Measurements from ENCODE around the gene AMOTL1. TPM values are rescaled to one million over a fixed set of nuclear protein-coding genes. Genes with fewer than 3 reads are reported as not detected.
A peak's percentile ranks its signal among the peaks of the same experiment; 100 is the strongest.
"Not testable (repeated sequence)": the region's sequence is repeated elsewhere in the genome, so short reads cannot be mapped to it uniquely, and the experiment has no call there.

AMOTL1 gene
- total RNA-seq, 1 donor from 2014 or later, result 64.8 TPM

DNA sequence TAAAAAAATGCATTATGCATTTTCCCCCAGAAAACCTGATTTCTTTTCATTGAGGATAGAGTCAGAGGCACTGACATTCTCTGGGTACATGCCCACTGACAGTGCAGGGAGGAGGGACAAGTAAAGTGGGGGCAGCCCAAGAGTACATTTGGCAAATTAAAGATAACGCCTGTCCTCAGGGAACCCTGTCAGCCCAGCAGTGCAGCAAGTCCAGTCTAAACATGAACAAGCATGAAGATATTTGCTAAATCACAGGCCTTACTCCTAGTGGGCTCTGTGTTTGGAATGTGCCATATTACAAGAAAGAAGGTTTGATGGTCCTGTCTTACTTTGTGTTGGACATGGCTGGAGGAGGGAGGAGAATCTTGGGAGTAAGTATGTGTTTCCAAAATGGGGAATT, 37.9 kb downstream of the AMOTL1 start:
- TF ChIP-seq, protein P1, sequence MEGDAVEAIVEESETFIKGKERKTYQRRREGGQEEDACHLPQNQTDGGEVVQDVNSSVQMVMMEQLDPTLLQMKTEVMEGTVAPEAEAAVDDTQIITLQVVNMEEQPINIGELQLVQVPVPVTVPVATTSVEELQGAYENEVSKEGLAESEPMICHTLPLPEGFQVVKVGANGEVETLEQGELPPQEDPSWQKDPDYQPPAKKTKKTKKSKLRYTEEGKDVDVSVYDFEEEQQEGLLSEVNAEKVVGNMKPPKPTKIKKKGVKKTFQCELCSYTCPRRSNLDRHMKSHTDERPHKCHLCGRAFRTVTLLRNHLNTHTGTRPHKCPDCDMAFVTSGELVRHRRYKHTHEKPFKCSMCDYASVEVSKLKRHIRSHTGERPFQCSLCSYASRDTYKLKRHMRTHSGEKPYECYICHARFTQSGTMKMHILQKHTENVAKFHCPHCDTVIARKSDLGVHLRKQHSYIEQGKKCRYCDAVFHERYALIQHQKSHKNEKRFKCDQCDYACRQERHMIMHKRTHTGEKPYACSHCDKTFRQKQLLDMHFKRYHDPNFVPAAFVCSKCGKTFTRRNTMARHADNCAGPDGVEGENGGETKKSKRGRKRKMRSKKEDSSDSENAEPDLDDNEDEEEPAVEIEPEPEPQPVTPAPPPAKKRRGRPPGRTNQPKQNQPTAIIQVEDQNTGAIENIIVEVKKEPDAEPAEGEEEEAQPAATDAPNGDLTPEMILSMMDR (conservative IDR thresholded peaks at IDR 0.05), result no peak
- peaks cover 53% of the 10 kb centered on the region for H3K36me3 Mint-ChIP-seq

DNA sequence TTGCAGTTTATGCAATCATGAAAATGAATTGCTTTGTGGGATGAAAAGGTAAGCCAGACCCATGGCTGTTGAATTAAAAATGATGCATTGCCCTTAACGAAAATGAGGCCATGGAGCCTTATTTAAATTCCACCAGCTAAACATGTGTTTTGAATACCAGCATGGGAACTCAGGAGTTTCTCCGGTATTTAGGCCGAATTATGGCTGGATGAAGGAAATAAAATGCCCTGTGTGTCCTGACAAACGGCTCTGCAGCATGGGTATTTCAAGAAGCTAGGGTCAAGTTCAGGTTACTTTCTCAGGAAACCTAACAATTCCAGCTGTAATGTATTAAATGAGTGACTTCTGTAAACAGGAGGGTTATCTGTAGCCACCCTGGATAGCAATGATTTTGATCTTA, 38.3 kb downstream of the AMOTL1 start:
- H3K27ac Mint-ChIP-seq, result no peak overlapping the region
- H3K9me3 Mint-ChIP-seq, result no peaks in the 10 kb centered on the region
- H3K4me1 Mint-ChIP-seq (ENCODE audit: unreplicated experiment), result peaks cover 11% of the 10 kb centered on the region
- H3K27me3 Mint-ChIP-seq, result no peaks in the 10 kb centered on the region
- H3K36me3 Mint-ChIP-seq, result peaks cover 49% of the 10 kb centered on the region
- H3K4me3 Mint-ChIP-seq, result no peak overlapping the region
- no peak for DNase-seq (ENCODE audit: extremely low spot score, unreplicated experiment)
- TF ChIP-seq, protein P1 (conservative IDR thresholded peaks at IDR 0.05), result no peak

More for the DNA sequence above, 37.9 kb downstream of the AMOTL1 start:
- peaks cover 11% of the 10 kb centered on the region for H3K4me1 Mint-ChIP-seq (ENCODE audit: unreplicated experiment)
- no peaks in the 10 kb centered on the region for H3K27me3 Mint-ChIP-seq
- H3K9me3 Mint-ChIP-seq, result no peaks in the 10 kb centered on the region
- DNase-seq (ENCODE audit: extremely low spot score, unreplicated experiment), result no peak
- H3K4me3 Mint-ChIP-seq, result no peak overlapping the region
- no peak overlapping the region for H3K27ac Mint-ChIP-seq

DNA sequence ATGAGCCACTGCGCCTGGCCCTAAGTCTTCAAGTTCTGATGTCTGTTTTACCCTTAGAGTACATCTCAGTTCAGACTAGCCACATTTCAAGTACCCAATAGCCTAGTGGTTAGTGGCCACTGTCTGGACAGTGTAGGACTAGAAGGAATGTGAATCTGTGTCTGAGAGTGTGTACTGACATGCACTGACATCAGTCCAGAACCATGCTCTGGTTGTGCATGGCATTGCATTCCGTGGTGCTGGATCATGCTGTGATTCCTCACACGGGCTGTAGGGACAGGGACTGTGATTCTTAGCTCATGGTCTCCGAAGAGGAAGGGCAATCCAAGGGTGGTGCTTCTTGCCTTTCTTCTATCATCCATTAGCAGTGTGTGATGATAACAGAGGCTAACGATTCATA, 41.1 kb downstream of the AMOTL1 start:
- Mint-ChIP-seq H3K9me3 (peaks cover 4% of the 10 kb centered on the region), H3K27ac (no peak overlapping the region), H3K4me3 (no peak overlapping the region), H3K27me3 (no peaks in the 10 kb centered on the region), H3K4me1 (ENCODE audit: unreplicated experiment) (peaks cover 7% of the 10 kb centered on the region), H3K36me3 (peaks cover 54% of the 10 kb centered on the region)
- no peak for DNase-seq (ENCODE audit: extremely low spot score, unreplicated experiment)
- TF ChIP-seq, protein P1 (conservative IDR thresholded peaks at IDR 0.05), result peak; percentile 30

DNA sequence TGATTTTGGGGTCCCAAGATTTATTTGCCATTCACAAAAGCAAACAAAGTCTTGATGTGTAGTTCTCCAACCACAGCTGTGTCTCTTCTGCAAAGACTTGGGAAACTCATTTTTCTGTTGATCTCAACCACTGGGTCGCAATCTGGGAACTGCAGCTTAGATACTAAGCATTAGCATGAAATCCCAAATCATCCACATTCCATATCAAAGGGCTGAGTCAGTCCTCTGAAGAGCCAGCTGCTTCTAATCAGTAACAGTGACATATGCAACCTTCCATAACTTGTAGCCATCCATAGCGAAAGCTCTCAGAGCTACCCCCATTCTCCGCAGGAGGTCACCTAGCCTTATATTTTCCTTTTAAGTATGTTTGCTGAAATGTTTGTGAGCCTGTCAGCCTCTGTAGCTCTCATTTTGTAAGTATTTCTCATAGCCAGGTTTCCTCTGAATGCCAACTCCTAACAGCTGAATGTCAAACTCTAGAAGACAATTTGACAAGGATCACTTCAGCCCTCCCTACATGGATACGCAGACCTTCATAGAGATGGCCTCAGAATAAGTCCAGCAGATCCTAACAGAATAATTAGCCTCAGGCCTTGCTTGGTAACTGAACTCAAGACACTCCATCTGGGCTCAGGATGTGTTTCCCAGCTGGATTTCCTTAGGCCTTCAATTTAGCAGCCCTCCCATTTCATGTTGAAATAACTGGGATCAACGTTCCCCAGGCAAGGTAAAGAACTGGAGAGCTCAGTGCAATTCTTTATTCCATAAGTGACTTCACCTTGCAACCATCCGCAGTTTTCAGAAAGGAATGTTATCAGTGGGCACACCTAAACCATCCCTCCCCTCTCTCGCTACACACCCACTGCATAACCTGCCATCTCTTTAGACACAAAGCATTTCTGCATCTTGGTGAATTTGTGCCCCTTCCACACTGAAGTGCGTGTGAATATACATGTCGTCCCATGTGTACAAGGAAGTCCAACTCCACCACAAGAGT, 44.9 kb downstream of the AMOTL1 start:
- DNase-seq (ENCODE audit: extremely low spot score, unreplicated experiment); H3K4me3 Mint-ChIP-seq; H3K4me1 Mint-ChIP-seq (ENCODE audit: unreplicated experiment): not testable (repeated sequence)

DNA sequence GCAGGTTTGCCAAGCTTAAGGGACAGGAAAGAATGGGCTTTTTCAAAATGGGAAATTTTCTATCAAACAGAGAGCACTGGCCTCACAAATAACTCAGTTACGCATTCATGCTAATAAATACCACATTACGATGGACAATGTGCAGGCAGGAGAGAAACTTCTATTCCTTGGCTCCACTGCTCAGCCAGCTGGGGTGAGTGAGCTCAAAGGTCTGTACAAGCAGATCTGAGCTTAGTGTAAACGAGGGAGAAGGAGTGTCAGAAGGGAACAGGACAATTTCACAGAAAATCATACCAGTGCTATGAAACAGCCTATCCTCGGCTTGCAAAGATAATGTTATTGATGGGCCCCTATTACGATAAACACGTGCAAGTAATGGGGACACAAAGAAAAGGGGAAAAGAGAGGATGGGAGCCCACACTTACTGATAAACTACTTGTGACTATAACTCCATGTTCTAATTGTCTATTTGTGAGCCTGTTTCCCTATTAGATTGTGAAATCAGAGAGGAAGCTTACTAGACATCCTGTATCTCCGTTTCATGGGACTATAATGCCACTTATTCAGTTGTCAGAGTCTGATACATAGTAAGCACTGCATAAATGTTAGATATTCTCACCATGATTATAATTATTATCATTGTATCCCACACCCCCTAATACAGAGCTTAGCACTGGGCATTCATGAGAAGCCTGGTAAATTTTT, 46.3 kb downstream of the AMOTL1 start:
- Mint-ChIP-seq H3K9me3 (peaks cover 9% of the 10 kb centered on the region), H3K27ac (peak overlapping the region; percentile 18), H3K4me3 (no peak overlapping the region), H3K36me3 (peaks cover 62% of the 10 kb centered on the region), H3K27me3 (no peaks in the 10 kb centered on the region), H3K4me1 (ENCODE audit: unreplicated experiment) (no peaks in the 10 kb centered on the region)
- TF ChIP-seq, protein P1 (conservative IDR thresholded peaks at IDR 0.05), result no peak
- DNase-seq (ENCODE audit: extremely low spot score, unreplicated experiment), result no peak

More for the DNA sequence above, 44.9 kb downstream of the AMOTL1 start:
- Mint-ChIP-seq H3K27ac (peak overlapping the region; percentile 76), H3K36me3 (peaks cover 56% of the 10 kb centered on the region)
- H3K9me3 Mint-ChIP-seq, H3K27me3 Mint-ChIP-seq: not testable (repeated sequence)

Measured in type B pancreatic cell (in vitro differentiated cells).